ENCODE data around the gene CHMP4A.
"Not testable (repeated sequence)": the region's sequence is repeated elsewhere in the genome, so short reads cannot be mapped to it uniquely, and the experiment has no call there.

The CHMP4A gene

DNA sequence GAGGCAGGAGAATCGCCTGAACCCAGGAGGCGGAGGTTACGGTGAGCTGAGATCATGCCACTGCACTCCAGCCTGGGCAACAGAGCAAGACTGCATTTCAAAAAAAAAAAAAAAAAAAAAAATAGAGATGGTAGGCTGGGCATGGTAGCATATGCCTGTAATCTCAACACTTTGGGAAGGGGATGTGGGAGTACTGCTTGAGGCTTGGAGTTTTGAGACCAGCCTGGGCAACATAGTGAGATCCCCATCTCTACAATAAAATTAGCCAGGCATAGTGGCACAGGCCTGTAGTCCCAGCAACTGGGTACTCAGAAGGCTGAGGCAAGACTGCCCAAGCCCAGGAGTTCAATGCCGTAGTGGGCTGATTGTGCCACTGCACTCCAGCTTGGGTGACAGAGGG lies 9.7 kb upstream of the CHMP4A start:
- DNase-seq: not testable (repeated sequence)

DNA sequence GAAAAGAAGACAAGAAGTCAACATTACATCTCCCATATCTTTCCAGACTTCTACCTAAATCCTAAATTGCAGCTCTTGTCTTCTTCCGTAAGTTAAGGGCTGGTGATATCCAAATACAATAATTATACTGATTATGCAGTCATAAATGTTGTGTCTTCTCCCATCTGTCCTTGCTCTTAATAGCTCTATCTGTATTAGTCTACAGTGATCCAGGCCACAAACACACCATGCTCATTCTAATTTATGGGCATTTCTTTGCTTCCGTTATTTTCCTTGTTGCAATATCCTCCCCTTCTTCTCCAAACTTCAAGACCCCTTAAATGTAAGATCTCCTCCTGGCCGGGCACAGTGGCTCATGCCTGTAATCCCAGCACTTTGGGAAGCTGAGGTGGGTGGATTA lies 6.2 kb upstream of the CHMP4A start:
- no peak for DNase-seq

GRCh38 chr14:24219080-24219479 lies 5.8 kb upstream of the CHMP4A start:
- no peak for DNase-seq

DNA sequence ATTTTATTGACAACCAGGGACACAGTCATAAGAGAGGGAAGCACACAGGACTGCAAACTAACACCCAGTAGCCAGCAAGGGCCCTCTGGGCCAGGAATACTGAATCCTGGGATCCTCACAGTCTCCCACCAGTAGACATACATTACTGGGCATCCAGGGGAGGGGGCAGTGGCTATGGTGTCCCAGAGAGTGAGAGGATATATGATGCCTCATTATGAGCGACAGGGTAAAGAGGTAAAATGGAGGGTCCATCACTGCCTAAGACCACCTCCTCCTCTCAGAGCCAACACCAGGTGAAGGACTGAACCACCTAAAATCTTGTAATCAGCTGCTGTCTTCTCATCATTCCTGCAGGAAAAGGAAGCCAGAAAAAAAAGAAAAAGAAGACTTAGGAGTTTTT lies 3.6 kb upstream of the CHMP4A start:
- DNase-seq: not testable (repeated sequence)

GRCh38 chr14:24216345-24216699 lies 3.0 kb upstream of the CHMP4A start:
- DNase-seq: no peak

DNA sequence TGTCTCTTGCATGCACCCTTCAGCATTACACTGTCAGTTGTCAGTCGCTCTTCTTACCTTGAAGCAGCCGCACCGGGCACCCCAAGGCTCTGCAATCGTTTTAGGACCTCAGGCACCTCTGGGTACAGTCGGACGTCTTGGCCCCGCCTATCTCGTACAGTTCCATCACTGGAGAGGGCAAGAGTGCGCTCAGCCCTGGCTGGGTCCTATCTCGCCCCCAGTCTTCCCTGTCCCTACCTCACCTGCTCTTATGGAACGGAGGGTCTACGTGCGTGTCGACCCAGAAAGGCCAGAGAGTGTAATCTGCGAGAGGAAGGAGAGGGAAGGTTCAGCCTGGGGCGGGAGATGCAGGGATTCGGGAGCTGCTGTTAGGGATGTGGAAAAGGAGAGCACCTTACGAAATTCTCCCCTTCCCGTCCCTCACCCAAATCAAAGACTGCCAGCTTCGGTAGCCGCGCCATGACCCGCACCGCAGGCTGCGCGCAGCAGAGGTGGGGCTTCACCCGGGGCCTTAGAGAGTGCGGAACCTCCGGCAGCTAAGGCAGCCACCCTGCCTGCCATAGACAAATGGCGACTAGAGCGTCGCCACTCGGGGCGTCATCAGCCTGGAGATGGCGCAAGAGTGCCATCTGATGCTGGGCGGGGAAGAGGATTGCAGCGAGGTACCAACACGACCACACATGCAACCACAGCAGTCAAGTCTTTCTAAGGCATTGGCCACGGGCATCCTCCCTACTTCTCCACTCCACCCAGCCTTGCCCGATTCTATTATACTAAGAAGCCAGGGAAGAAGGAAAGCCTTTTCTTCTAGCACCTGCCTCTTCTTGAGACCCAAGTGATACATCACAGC lies 2.4 kb upstream of the CHMP4A start, which contains the start of gene MDP1:
Gene MDP1 (minus strand): TSS at position 572 of the 850 bp plus-strand sequence. CDS start 111 bp downstream, at position 461.
- DNase-seq: peak; percentile 84

- DNase-seq: no peak
These were observed 776 bp upstream of the CHMP4A start for GRCh38 chr14:24213866-24214662.

GRCh38 chr14:24211311-24211710 lies 2.0 kb downstream of the CHMP4A start:
- DNase-seq: no peak

DNA sequence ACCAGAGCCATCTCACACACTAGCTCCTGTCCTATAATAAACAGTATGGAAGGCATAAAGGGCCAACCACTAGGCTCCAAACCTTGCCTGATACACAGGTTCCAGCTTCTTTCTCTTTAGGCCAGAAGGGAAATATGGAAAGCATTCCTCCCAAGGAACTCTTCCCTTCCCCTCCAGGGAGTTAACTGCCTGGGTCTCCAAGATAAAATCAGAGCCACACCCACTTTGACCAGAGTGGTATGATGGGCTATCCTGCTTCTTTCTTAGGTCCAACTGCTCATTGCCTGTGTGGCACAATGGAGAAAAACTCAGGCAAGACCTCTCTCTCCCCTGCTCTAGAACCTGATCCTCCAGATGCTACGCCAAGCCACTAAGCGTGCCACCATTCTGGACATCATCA lies 5.7 kb downstream of the CHMP4A start:
- no peak for DNase-seq

DNA sequence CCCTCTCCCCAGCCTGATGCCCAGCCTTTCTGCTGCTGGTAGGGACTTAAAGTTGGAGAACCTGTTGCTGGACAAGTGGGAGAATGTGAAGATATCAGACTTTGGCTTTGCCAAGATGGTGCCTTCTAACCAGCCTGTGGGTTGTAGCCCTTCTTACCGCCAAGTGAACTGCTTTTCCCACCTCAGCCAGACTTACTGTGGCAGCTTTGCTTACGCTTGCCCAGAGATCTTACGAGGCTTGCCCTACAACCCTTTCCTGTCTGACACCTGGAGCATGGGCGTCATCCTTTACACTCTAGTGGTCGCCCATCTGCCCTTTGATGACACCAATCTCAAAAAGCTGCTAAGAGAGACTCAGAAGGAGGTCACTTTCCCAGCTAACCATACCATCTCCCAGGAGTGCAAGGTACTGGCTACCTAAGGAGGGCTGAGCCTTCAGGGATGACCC lies 6.2 kb downstream of the CHMP4A start:
- DNase-seq: no peak

- no peak for DNase-seq
These were observed 6.8 kb downstream of the CHMP4A start for GRCh38 chr14:24206260-24207103.

DNA sequence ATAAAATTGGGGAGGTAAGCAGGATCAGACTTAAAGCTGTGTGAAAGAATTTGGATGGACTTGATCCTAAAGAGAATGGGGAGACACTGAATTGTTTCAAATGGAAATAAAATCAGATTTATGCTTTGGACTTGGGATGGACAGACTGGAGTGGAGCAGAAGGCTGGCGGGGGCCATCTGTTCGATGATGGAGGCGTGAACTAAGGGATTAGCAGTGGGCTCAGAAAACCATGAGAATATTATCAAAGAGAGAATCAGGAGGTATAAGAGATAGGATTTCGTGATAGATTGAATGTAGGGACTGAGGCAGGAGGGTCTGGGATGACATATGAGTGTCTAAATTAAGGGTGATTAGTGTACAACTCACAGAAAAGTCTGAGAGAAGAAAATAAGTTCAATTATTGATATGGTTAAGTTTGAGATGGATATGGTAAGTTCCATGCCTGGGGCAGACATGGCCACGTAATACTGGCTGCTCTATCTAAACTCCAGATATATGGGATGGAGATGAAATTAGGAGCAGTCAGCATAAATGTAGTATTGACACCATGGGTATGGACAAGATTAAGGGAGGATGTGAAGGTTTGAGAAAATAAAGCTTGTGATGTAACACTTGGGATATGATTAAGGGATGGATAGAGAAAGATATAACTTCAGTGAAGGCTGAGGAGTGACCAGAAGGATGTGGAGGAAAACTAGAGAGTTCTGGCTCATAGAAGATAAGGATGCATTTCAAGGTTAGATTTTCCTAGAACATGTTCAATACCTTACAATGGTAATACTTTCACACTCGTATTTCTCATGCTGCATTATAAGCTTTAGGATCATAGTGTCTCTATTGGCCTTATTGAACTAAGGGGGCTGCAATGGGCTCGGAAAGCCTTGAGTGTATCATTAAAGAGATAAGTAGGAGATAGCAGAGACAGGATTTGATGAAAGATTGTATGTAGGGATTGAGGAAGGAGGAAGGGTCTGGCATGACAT lies 8.8 kb downstream of the CHMP4A start:
- DNase-seq: no peak

GRCh38 chr14:24203249-24203886 lies 9.9 kb downstream of the CHMP4A start:
- not testable (repeated sequence) for DNase-seq

GRCh38 chr14:24202538-24202937 lies 10.8 kb downstream of the CHMP4A start:
- not testable (repeated sequence) for DNase-seq

- no peak for DNase-seq
These were observed 14.3 kb downstream of the CHMP4A start for GRCh38 chr14:24198814-24199524.

DNA sequence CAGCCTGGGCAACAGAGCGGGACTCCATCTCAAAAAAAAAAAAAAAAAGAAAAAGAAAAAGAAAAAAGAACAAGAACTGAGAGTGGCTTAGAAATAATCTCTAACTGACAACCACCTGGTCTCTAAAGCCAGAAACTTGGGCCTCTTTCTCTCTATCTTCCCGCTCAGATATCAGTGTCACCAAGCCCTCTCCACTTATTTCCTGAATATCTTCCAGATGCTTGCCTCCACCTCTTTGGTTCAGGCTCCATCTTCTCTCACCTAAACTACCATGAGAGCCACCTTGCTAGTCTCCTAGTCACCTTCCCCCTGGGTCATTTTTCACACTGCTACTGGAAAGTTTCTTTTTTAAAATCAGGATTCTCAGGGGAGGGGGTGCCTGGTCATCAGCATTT lies 16.2 kb downstream of the CHMP4A start:
- no peak for DNase-seq

DNA sequence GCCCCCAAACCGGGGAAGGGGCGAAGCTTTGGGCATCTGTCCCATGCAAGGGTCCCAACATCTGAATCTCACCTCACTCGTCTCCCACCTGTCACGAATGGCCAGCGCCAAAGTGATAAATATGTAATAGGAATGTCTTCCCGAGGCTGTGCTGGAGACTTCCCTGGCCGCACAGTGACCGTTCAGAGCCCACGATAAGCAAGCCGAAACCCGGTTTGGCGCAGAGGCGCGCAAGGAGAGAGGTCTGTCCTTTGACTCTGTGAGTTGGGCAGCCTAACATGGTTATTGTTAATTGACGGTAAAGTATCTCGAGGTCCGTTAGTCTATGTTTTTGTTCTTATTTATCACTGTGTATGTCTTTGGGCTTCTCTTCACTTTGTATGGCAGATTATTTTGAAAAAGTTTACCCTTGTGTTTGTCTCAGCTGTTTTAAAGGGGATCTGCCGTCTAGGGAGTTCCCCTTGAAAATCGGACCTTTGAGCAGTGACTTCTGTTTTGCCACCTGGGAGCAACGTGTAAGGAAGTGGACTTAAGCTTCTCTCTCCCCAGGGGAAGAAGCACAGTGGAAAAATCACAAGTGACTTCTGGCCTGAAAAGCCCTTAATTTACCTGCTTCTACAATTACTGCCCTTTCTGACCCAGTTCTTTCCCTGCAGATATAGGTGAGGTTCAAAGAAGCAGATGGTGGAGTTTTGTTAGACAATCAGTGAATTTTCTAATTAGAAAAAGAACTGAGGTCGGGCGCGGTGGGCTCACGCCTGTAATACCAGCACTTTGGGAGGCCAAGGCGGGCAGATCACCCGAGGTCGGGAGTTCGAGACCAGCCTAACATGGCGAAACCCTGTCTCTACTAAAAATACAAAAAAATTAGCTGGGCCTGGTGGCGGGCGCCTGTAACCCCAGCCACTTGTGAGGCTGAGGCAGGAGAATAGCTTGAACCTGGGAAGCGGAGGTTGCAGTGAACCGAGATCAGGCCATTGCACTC lies 16.9 kb downstream of the CHMP4A start:
- no peak for DNase-seq

GRCh38 chr14:24195186-24196070 lies 17.9 kb downstream of the CHMP4A start, which contains the start of gene TM9SF1:
Gene TM9SF1 (minus strand): TSS chr14:24195441. CDS start chr14:24195019, 422 bp downstream.
- peak; percentile 87 for DNase-seq

Measured in stimulated activated CD4-positive, alpha-beta T cell treated with anti-CD3 and anti-CD28 coated beads, Interleukin-4, amount 100 ng/mL, for 1 hour (primary cell).